Fibroblast of skin of scalp (primary cell): ENCODE results near the gene IGFBP3.

ENCODE experiments used
- DNase-seq: peaks from one replicate; pipeline ENCODE4 v3.0.0-alpha.2; 2013

Gene IGFBP3

DNA sequence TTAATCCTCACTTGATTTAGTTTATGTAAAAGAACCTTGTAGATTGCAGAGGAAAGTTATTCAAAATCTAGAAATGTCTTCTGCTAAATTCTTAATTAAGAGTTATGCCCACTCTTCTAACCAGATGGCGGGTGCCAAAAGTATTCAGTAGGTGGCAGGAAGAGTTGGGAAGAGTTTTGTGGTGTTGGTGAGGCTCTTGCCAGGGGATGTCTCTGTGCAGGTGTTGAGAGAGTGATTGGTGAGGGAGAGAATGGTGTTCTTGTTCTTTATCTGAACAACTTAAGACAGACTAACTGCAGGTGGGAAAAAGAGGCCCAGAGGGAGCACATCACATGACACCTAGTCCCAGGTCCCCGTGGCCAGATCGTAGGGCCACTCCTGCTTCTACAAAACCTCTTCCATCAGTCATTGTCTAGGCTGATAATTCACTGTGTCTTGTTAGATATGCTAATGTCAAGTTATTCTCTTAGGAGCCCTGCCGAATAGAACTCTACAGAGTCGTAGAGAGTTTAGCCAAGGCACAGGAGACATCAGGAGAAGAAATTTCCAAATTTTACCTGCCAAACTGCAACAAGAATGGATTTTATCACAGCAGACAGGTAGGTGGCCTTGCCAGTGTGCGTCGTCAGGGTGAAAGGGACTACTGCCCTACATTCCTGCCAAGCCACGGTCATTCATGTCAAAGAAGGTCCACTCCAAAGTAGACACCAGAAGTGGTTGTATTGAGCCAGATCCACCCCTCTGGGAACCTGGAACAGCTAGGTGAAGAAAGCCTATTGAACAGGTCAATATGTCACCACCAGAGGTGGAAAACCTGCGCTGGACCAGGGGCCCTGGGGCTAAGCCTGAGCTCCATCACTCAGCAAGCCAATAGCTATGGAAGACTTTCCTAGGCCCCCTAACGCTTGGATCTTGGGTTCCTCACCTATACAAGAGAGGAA lies 29.3 kb downstream of the IGFBP3 start:
- DNase-seq = no peak

DNA sequence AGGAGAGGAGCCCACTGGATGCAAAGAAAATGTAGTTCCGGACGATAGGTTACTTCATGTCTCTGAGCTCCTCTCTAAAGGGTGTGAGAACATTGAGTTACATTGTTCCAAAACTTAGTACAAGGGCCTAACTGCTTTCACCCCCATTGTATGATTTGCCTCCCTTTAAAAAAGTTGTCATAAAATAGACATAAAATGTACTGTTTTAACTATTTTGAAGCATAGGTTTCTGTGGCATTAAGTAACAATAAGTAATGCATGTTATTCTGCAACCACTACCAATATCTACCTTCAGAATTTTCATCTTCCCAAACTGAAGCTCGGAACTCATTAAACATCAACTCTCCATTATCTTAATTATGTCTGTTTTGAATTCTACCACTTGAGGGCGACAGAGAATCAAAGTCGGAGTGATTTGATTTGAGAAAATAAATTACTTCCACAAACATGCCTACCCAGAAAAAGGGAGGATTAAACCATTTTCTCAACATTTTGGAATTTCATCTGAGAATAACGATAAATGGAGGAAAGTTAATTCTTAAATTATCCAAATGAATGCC lies 30.1 kb downstream of the IGFBP3 start:
- peak; percentile 67 for DNase-seq

GRCh38 chr7:45890125-45890901 lies 30.8 kb downstream of the IGFBP3 start:
- no peak for DNase-seq

GRCh38 chr7:45889367-45890067 lies 31.6 kb downstream of the IGFBP3 start:
- no peak for DNase-seq

GRCh38 chr7:45888993-45889366 lies 32.1 kb downstream of the IGFBP3 start:
- DNase-seq = no peak

DNA sequence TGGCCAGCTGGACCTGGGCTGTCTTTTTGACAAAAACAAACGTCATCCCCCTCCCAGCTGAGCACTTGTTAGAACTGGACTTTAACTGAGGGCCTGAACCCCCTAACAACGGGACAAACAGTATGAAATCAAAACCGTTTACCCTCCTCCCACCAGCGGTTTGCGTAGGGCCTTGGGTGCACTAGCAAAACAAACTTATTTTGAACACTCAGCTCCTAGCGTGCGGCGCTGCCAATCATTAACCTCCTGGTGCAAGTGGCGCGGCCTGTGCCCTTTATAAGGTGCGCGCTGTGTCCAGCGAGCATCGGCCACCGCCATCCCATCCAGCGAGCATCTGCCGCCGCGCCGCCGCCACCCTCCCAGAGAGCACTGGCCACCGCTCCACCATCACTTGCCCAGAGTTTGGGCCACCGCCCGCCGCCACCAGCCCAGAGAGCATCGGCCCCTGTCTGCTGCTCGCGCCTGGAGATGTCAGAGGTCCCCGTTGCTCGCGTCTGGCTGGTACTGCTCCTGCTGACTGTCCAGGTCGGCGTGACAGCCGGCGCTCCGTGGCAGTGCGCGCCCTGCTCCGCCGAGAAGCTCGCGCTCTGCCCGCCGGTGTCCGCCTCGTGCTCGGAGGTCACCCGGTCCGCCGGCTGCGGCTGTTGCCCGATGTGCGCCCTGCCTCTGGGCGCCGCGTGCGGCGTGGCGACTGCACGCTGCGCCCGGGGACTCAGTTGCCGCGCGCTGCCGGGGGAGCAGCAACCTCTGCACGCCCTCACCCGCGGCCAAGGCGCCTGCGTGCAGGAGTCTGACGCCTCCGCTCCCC lies 32.7 kb downstream of the IGFBP3 start, which contains the start of gene IGFBP1:
TSS of gene IGFBP1 (plus strand) at position 304 of the 808 bp plus-strand sequence. CDS start at position 469, 165 bp downstream.
- no peak for DNase-seq

DNA sequence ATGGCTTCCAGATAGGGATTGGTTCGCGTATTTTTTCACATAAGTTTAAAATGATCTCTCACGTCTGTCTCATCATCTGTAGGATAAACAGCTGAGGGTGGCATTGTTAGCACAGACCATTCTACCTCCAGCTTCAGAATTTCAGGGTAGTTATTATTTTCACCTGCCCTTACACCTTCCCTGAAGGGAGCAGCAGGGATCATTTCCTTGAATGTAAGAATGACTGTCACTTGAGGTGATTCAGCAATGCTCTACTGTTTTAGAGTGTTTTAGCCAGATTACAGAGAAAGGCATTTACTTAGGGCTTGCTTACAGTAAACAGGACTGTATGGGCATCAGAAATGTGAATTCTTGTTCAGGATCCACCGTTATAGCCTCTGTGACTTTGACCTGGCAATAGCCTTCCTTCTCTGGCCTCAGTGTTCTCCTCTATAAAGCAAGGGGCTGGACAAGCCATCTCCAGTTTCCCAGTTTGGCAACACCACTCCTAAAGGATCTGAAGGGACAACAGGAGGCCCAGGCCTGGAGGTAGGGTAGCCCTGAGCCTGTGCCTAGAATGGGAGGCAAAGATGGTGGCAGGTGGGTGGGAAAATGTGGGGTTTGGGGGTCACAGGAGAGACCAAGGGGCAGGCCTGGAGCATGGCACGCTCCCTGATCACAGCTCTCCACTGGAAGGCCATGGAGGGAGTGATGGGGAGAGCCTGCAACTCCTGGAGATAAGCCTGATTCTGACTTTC lies 34.0 kb downstream of the IGFBP3 start:
- DNase-seq = no peak

- DNase-seq = peak; percentile 63
Observed at GRCh38 chr7:45885264-45885882, 35.7 kb downstream of the IGFBP3 start.

DNA sequence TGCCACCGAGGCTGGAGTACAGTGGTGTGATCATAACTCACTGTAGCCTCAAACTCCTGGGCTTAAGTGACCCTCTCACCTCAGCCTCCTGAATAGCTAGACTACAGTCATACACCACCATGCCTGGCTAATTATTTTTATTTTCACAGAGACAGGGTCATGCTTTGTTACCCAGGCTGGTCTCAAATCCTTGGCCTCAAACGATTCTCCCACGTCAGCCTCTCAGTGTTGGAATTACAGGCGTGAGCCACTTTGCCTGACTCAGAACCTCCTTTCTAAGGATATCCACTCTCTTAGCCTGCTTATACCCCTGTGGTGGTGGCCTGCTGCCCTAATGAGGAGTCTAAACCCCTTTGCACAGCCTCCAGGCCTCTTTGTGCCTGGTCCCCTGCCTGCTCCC lies 36.9 kb downstream of the IGFBP3 start:
- DNase-seq = no peak

GRCh38 chr7:45882465-45882810 lies 38.6 kb downstream of the IGFBP3 start:
- DNase-seq = no peak

DNA sequence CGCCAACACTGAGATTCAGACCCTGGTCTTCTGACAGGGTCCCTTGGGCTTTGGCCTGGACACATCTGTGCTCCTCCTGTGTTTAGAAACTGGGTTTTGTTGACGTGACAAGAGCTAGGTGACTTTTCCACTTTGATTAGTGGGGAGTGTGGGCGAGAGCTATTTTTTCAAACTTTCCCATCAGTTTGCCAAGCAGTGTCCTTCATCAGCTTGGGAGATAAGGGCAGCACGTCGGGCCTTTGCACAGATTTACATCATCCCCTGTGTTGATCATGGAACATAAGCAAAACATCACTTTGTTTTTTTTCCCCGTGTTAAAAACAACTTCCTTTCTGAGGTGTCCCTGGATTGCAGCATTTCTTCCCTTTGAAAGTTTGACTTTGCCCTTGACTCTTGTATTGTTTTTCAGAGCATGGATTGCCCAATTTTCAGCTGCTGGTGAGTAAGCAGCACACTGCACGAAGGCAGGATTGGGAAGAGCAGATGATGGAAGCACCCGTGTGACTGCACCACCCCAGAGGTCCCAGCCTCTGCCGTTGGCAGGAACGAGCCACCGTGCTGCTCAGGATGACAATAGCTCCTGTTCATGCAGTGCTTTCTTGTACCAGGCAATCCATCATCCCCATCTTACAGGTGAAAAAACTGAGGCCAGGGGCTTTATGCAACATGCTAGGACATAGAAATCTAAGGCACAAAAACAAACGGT lies 39.2 kb downstream of the IGFBP3 start:
- DNase-seq = peak; percentile 51

- DNase-seq = no peak
Observed at GRCh38 chr7:45881280-45881758, 39.8 kb downstream of the IGFBP3 start.

DNA sequence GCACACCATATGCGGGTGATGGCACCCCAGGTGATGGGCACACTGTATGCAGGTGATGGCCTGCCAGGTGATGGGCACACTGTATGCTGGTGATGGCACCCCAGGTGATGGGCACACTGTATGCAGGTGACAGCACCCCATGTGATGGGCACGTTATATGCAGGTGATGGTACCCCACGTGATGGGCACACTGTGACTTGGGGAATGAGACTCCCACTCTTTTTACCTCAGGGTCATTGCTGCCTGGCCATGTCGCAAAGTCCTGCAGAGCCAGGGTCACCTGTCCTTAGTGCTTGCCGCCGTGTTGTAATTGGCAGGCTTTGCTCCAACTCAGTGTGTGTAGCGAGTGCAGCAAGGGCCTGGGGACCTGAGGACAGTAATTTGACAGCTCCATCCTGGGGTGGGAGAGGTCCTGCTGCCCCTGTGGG lies 40.6 kb downstream of the IGFBP3 start:
- no peak for DNase-seq

- DNase-seq = no peak
Observed at GRCh38 chr7:45878457-45879144, 42.5 kb downstream of the IGFBP3 start.

GRCh38 chr7:45876519-45876918 lies 44.6 kb downstream of the IGFBP3 start:
- no peak for DNase-seq

DNA sequence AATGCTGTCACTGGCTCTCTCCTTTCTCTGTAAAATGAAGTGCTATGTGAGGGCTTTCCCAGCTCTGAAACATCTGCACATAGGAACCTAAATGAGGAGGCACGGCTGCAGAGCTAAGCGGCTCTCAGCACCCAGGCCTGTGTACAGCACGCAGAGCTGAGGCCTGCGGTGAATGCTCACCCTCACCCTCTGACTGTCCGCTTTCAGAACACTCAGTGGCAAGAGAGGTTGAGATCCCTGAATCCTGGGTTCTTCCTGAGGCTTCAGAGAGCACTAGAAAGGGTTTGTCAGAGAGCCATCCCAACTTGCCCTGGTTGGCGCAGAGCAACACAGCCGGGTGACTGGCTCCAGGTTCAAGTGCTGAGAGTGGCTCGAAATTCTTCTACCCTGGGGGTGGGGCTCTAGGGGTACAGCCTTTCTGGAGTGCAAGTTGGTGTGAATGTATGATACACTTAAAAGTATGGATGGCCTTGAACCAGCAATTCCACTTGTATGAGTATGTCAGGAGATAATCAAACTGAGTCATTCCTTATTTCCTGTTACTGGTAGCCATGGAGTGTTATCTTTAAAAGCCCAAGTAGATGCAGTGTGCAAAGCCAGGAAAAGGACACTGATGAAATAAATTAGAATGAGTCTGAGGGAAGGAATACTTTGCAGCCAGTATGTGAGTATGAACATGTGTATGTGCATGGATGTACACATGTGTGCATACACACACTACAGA lies 46.5 kb downstream of the IGFBP3 start:
- peak; percentile 78 for DNase-seq

GRCh38 chr7:45873355-45873754 lies 47.7 kb downstream of the IGFBP3 start:
- DNase-seq = no peak

DNA sequence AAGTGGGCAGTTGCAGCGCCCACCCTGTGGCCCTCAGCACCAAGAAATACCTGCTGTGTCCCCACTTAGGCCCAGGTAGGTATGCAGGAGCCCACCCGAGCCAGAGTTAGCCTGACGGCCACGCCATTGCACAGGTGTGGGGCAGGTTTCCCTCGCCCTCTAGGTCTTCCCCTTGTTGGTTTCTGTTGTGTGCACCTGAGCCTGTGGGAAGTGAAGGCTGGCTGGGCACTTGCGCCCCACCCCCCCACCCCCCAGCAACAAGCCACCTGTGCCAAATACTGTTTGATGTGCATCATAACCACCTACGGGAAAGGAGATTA lies 48.1 kb downstream of the IGFBP3 start, which contains the start of gene CCDC201:
TSS of gene CCDC201 (minus strand) at position 48 of the 320 bp plus-strand sequence. CDS start 75 bp downstream, outside the sequence.
- DNase-seq = no peak
